Stimulated activated CD4-positive, alpha-beta T cell treated with anti-CD3 and anti-CD28 coated beads, Interleukin-12 subunit alpha, Interleukin-12 subunit beta, amount 100 ng/mL, for 4 hours (primary cell): ENCODE measurements around the gene ARFGEF2.
"Not testable (repeated sequence)": the region's sequence is repeated elsewhere in the genome, so short reads cannot be mapped to it uniquely, and the experiment has no call there.

Experiments
- DNase-seq: peaks from one replicate; pipeline ENCODE4 v3.0.0-alpha.2; 2020

Gene ARFGEF2

GRCh38 chr20:48957053-48957481, 35.6 kb downstream of the ARFGEF2 start:
- DNase-seq: no peak

GRCh38 chr20:48957533-48957932, 36.0 kb downstream of the ARFGEF2 start:
- no peak for DNase-seq

- no peak for DNase-seq
These were observed 37.2 kb downstream of the ARFGEF2 start for GRCh38 chr20:48958743-48959142.

GRCh38 chr20:48959899-48960550, 38.5 kb downstream of the ARFGEF2 start:
- DNase-seq: no peak

GRCh38 chr20:48962421-48962820, 40.9 kb downstream of the ARFGEF2 start:
- DNase-seq: no peak

GRCh38 chr20:48962976-48963771, 41.7 kb downstream of the ARFGEF2 start:
- DNase-seq: no peak

- DNase-seq: no peak
These were observed 43.8 kb downstream of the ARFGEF2 start for GRCh38 chr20:48965189-48965910.

- no peak for DNase-seq
These were observed 49.3 kb downstream of the ARFGEF2 start for GRCh38 chr20:48970681-48971365.

- no peak for DNase-seq
These were observed 50.4 kb downstream of the ARFGEF2 start for GRCh38 chr20:48971956-48972355.

GRCh38 chr20:48972816-48973215, 51.3 kb downstream of the ARFGEF2 start:
- DNase-seq: no peak

GRCh38 chr20:48975955-48976354, 54.4 kb downstream of the ARFGEF2 start:
- DNase-seq: no peak

GRCh38 chr20:48979980-48980379, 58.5 kb downstream of the ARFGEF2 start:
- not testable (repeated sequence) for DNase-seq

- DNase-seq: no peak
These were observed 62.2 kb downstream of the ARFGEF2 start for GRCh38 chr20:48983423-48984400.

- no peak for DNase-seq
These were observed 63.2 kb downstream of the ARFGEF2 start for GRCh38 chr20:48984575-48985219.

GRCh38 chr20:48986899-48987298, 65.4 kb downstream of the ARFGEF2 start:
- no peak for DNase-seq

GRCh38 chr20:48990467-48990866, 69.0 kb downstream of the ARFGEF2 start:
- DNase-seq: no peak

GRCh38 chr20:48995589-48995988, 74.1 kb downstream of the ARFGEF2 start:
- DNase-seq: no peak

GRCh38 chr20:48999890-49000870, 78.7 kb downstream of the ARFGEF2 start:
- no peak for DNase-seq

GRCh38 chr20:49001741-49002140, 80.2 kb downstream of the ARFGEF2 start:
- no peak for DNase-seq

- DNase-seq: no peak
These were observed 85.0 kb downstream of the ARFGEF2 start for GRCh38 chr20:49006446-49006980.
